Thyroid gland (tissue), 4 donors: Measurements from ENCODE around the gene ROBO2. TPM values are rescaled to one million over a fixed set of nuclear protein-coding genes. Genes with fewer than 3 reads are reported as not detected.

ENCODE experiments used
- DNase-seq, 2 donors: peaks; one replicate each; pipeline ENCODE4 v3.0.0-alpha.2; 2019
- H3K27ac ChIP-seq, 3 donors: fragments of 200-600 bp; sonication (generic); 1 replicate in 2 of 3; 2 replicates in 1 of 3; pipeline ENCODE4 v1.5.1; 2016 to 2019; ENCODE audit warnings: mild to moderate bottlenecking in 1 of 3, moderate library complexity in 1 of 3
- H3K27me3 ChIP-seq: fragments of 200-600 bp; sonication (generic); one replicate; pipeline ENCODE4 v1.5.1; 2019
- H3K36me3 ChIP-seq, 2 donors: fragments of 200-600 bp; sonication (generic); one replicate each; pipeline ENCODE4 v1.5.1; 2016 to 2019
- H3K4me1 ChIP-seq, 2 donors: fragments of 200-600 bp; sonication (generic); one replicate each; pipeline ENCODE4 v1.5.1; 2017 to 2019
- H3K4me3 ChIP-seq, 3 donors: fragments of 200-600 bp; sonication (generic); replicated peaks in 1 of 3; 1 replicate in 2 of 3; 2 replicates in 1 of 3; pipeline ENCODE4 v1.5.1; 2016; ENCODE audit warnings: mild to moderate bottlenecking in 1 of 3
- H3K9me3 ChIP-seq: fragments of 200-600 bp; sonication (generic); one replicate; pipeline ENCODE4 v1.5.1; 2017
- POLR2A ChIP-seq, 2 donors: fragments of 450-650 bp; IDR thresholded peaks; one replicate each; pipeline ENCODE4 v1.6.1; 2017; ENCODE audit warnings: antibody characterized with exemption in 2 of 2, mild to moderate bottlenecking in 2 of 2, moderate library complexity in 1 of 2
- WGBS, 2 donors: methylation state at CpG; one replicate each; pipeline ENCODE4 v1.1.5; 2017; 5-methylcytosine and 5-hydroxymethylcytosine counted together
- intact Hi-C: fragments of 100-400 bp; cut with DNase I; formaldehyde crosslinking; loops from one replicate; pipeline ENCODE4 v1.15.1; 2023
- total RNA-seq, 4 donors: library from RNA; depleted of rRNA; stranded (reverse); fragments of >200 nt; gene quantifications; one replicate each; pipeline ENCODE4 v1.2.3, GENCODE V29; 2016
- TF ChIP-seq, protein P1 (sequence below), 6 experiments: fragments of 200-600 bp in 3 of 6; fragments of 450-650 bp in 3 of 6; sonication (generic) in 3 of 6; IDR thresholded peaks; one replicate each; pipeline ENCODE4 v1.5.1; 2016 to 2019; ENCODE audit warnings: antibody characterized with exemption in 6 of 6, mild to moderate bottlenecking in 2 of 6, inconsistent platforms in 1 of 6, moderate library complexity in 1 of 6

ROBO2 gene
- total RNA-seq, 4 donors from 2014 or later = 0.56 to 1.5 TPM; not detected in 2

DNA sequence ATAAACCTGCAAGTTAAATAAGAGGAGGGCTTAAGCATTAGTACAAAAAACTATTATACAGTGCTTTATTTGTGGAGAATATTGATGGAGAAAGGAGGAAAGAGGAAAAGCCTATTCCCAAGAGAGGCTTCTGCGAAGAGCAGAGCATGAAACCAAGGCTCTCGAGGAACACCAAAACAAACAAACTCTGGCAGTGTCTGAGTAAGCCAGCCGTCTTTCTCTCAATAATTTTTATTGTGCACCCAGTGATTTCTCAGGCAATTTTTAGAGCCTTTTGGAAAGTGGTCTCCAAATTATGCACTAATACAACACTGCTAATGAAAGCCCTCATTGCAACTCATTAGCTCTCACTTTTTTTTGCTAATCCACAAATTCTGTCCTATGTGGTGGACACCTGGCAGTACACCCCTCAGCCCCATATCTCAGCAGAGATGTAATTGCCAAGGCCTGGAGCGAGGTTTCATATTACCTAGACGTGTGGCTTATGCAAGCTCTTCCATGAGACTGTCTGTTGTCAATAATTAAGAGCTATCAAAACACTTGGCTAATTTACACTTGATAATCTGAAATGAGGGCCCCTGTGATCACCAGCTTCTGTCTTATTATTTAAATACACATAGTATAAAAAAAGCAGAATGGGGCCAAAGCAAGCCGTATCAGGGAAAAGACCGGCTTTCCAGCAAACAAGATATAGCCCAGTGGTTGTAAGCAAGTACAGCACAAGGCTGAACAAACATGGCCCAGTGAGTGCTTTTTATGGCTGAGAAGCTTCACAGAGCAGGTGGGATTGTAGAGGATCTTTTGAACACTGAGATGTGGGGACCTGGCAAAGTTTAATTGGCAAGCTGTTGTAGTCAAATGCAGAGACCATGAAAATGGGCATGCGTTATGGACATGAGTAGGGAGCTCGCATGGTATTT lies 216.9 kb downstream of the ROBO2 start:
- Histone ChIP-seq H3K36me3 (no peaks in the 10 kb centered on the region), H3K27me3 (no peaks in the 10 kb centered on the region)

DNA sequence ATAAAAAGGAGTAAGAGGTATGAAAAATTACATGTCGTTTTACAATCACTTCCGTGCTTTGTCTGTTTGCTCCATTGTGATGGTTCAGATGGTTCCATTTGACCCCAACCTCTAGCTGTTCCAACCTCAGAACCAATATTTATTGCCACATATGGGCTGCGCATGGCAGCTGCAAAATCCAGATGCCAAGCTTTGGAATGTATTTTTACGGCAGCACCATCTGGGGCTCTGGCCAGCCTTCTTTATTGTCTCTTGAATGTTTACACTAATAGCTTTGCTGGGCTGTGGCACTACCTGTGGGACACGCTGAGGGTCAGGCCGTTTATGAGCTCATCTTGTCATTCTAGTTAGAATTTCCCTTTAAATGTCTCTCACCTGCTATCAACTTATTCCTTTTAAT lies 219.8 kb downstream of the ROBO2 start:
- TF ChIP-seq POLR2A (IDR thresholded peaks at IDR 0.05) = no peak
- TF ChIP-seq, protein P1, sequence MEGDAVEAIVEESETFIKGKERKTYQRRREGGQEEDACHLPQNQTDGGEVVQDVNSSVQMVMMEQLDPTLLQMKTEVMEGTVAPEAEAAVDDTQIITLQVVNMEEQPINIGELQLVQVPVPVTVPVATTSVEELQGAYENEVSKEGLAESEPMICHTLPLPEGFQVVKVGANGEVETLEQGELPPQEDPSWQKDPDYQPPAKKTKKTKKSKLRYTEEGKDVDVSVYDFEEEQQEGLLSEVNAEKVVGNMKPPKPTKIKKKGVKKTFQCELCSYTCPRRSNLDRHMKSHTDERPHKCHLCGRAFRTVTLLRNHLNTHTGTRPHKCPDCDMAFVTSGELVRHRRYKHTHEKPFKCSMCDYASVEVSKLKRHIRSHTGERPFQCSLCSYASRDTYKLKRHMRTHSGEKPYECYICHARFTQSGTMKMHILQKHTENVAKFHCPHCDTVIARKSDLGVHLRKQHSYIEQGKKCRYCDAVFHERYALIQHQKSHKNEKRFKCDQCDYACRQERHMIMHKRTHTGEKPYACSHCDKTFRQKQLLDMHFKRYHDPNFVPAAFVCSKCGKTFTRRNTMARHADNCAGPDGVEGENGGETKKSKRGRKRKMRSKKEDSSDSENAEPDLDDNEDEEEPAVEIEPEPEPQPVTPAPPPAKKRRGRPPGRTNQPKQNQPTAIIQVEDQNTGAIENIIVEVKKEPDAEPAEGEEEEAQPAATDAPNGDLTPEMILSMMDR (IDR thresholded peaks at IDR 0.05) = no peak
- H3K9me3 ChIP-seq = no peaks in the 10 kb centered on the region
- no peak overlapping the region for H3K27ac ChIP-seq
- no peaks in the 10 kb centered on the region for H3K4me1 ChIP-seq
- 85% methylated on average over 6 of the region's 6 CpGs for WGBS, 2 donors
- intact Hi-C loops = loop anchor here (5.0 kb wide), 1 partner anchor 217 kb away; the partner anchor contains the start of gene ROBO2
- H3K4me3 ChIP-seq = no peak overlapping the region
- H3K27me3 ChIP-seq = no peaks in the 10 kb centered on the region
- DNase-seq = no peak
- no peaks in the 10 kb centered on the region for H3K36me3 ChIP-seq

More for the DNA sequence above, 216.9 kb downstream of the ROBO2 start:
- intact Hi-C loops = loop anchor here (5.0 kb wide), 1 partner anchor 215 kb away; the partner anchor contains the start of gene ROBO2
- no peak overlapping the region for H3K27ac ChIP-seq
- no peaks in the 10 kb centered on the region for H3K4me1 ChIP-seq
- H3K9me3 ChIP-seq = no peaks in the 10 kb centered on the region
- TF ChIP-seq, protein P1 (IDR thresholded peaks at IDR 0.05) = no peak
- TF ChIP-seq POLR2A (IDR thresholded peaks at IDR 0.05) = no peak
- no peak for DNase-seq
- H3K4me3 ChIP-seq = no peak overlapping the region
- 30 to 36% methylated on average over 9 of the region's 9 CpGs for WGBS, 2 donors

DNA sequence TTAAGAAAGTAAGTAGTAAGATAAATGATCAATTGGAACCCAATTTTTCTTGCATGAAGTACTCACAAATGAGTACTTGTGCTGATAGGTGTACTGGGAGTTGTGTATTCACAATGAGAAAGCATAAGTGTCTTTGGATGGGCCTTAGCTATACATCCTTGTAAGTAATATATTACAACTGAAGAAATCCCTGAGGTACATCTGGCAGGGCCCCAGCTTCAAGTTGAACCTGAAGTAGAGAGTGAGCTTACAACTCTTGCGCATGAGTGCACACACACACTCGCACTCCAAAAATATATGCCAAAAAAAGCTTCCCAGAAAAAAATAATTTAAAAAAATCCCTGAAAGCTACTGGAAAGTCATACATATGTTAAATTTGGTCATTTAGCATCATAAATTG lies 222.5 kb downstream of the ROBO2 start:
- Histone ChIP-seq H3K27ac (no peak overlapping the region), H3K27me3 (no peaks in the 10 kb centered on the region), H3K36me3 (no peaks in the 10 kb centered on the region), H3K4me3 (no peak overlapping the region), H3K9me3 (no peaks in the 10 kb centered on the region), H3K4me1 (no peaks in the 10 kb centered on the region)
- intact Hi-C loops = no loop called here
- DNase-seq = peak; percentile 35 to 56
- TF ChIP-seq, protein P1 (IDR thresholded peaks at IDR 0.05) = no peak
- WGBS, 2 donors = 24 to 40% methylated on average over 2 of the region's 2 CpGs

DNA sequence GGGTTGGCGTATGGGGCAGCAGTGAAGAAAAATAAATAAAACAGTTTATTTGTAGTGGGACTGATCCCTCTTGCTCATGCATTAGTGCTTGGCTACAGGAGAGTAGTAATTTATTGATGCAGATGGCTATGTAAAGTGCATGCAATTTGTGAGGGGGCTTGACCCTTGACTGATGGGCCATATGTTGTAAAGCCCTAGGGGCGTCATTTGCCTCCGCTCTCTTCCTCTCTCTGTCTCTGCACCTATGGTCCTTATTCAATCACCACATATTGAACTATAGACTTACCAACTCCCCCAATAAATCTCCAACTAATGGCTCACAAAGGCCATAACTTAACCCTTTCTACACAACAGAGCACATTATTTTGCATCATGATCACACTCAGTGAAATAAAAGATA lies 227.7 kb downstream of the ROBO2 start:
- H3K36me3 ChIP-seq = no peaks in the 10 kb centered on the region
- H3K27ac ChIP-seq = no peak overlapping the region
- no peaks in the 10 kb centered on the region for H3K4me1 ChIP-seq
- intact Hi-C loops = no loop called here
- DNase-seq = no peak
- no peaks in the 10 kb centered on the region for H3K27me3 ChIP-seq
- 96 to 98% methylated on average over 3 of the region's 3 CpGs for WGBS, 2 donors
- no peak overlapping the region for H3K4me3 ChIP-seq
- TF ChIP-seq, protein P1 (IDR thresholded peaks at IDR 0.05) = no peak
- TF ChIP-seq POLR2A (IDR thresholded peaks at IDR 0.05) = no peak
- no peaks in the 10 kb centered on the region for H3K9me3 ChIP-seq

DNA sequence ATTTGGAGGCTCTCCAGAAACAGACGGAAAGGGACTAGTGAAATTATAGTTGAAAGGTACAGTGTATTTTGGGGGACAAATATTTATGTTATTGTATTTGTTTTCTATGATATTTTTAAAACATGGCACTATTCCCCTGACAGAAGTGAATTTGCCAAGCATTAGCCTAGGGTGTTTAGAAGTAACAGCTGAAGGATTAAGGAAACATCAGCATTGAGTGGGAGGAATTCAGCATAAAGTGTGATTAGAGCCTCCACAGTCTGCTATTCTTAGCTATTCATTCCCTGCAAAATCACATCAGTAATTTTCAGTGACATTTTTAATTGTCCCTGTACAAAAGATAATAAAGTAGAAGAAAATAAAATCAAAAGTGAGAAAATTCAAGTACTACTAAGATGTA lies 231.4 kb downstream of the ROBO2 start:
- no peaks in the 10 kb centered on the region for H3K27me3 ChIP-seq
- whole genome bisulfite sequencing, 2 donors = 56 to 86% methylated on average over 1 of the region's 1 CpG
- H3K4me3 ChIP-seq = no peak overlapping the region
- no peak for TF ChIP-seq POLR2A (IDR thresholded peaks at IDR 0.05)
- TF ChIP-seq, protein P1 (IDR thresholded peaks at IDR 0.05) = no peak
- intact Hi-C loops = no loop called here
- H3K9me3 ChIP-seq = no peaks in the 10 kb centered on the region
- no peaks in the 10 kb centered on the region for H3K4me1 ChIP-seq
- DNase-seq = no peak
- no peak overlapping the region for H3K27ac ChIP-seq
- H3K36me3 ChIP-seq = no peaks in the 10 kb centered on the region
